HG02943 (cell line): ENCODE data around the gene PKP1.

ENCODE experiments used
- ATAC-seq: cut with Tn5 transposase; IDR thresholded peaks from one replicate; pipeline ENCODE4 v1.9.1; 2021; ENCODE audit warnings: mild to moderate bottlenecking, low read depth, moderate library complexity; ENCODE audit not compliant: unreplicated experiment

The PKP1 gene

DNA sequence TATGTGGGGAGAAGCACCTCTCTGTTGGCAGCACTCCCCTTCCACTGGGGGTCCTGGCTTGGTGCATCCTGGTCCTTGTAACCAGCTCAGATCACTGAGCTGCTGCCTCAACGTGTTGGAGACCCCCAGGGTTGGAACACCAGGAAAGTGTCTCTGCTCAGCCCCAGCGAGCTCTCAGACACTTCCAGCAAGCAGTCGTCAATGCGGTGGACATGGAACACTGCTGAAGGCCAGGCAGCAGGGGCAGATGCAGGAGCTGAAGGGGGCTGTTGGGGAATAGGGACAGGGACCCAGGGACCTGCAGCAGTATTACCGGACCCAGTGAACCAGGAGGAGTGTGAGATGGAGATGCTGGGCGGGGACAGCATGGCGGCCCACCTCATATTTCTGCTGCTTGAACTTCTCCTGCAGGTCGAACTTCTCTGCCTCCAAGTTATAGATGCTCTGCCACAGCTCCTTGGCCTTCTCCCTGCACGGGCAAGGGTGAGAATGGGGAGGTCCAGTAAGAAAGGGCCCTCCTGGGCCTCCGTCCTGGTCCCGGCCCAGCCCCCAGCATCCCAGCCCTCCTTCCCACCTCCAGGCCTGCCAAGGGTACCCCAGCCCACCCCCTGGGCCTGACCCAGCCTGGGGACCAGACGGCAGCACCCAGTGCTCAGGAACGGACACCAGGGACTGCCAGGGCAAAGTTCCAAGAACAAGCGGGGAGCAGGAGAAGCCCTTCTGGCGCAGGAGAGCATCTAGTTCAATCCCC lies 77.8 kb downstream of the PKP1 start:
- ATAC-seq, result no peak

DNA sequence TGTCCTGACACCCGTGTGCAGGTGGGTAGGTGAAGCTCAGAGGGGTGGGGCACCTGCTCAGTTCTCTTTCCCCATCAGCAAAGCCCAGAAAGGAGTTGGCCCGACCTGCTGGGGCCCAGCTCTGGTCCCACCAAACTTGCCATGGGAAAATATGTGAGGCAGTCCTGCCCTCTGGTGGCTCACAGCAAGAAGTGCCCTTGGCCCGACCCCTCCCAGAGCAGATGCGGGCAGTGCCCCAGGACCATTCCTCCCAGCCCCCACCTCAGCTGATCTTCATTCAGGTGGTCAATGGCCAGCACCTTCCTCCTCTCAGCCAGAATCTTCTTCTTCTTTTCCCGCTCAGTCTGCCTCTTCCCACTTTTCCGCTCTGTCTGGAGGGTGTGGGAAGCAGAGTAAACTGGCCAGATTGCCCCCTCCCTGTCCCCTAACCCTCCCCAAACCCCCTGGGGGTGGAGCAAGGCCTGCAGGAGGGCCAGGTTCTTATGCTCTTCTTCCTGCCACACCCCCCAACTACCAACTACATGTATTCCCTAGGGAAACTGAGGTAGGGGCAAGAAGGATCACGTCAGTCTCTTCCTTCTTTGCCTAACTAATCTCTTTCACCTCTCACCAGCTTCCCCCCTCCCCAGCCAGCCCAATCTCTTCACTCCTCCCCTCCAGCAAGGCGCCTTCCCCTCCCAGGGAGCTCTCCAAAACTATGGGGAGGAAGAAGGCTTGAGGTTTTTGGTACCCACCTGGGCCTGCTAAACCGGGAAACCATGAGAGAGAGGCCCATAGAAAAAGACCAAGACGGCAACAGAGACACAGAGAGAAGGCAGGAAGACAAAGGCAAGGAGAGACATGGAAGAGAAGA lies 78.6 kb downstream of the PKP1 start:
- ATAC-seq, result no peak

DNA sequence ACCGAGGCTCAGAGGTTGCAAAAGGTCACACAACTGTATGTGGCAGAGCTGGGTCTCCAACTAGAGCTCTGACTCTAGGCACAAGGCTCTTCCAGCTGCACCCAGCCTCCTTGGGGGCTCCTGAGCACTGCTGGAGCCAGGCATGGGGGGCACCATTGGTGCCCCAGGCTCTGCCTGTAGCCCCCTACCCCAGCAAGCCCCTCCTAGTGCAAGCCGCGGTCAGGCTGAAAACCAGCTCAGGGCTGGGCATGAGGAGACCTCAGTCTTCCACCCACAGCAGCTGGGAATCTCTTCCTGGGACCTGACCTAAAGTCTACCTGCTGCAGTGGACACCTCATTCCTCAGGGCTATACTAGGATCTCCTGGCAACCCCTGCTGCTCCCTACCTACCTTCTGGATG lies 79.6 kb downstream of the PKP1 start:
- no peak for ATAC-seq

DNA sequence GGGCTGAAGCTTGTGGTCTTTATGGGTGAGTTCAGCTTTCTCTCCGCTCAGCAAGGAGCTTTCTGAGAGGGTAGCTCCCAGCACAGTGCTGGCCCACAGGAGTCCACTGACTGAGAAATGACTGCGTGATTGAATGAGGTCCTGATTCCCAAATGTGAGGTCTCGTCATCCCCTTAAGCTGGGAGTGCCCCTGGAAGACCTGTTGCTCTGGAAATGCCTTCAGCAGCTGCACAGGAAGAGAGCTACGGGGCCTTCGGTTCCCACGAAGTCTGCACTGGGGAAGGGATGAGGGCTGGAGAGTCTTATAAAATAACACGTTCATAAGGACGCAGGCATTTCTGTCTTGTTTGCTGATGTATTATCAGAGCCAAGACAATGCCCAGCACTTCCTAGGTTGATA lies 80.2 kb downstream of the PKP1 start:
- ATAC-seq, result no peak

DNA sequence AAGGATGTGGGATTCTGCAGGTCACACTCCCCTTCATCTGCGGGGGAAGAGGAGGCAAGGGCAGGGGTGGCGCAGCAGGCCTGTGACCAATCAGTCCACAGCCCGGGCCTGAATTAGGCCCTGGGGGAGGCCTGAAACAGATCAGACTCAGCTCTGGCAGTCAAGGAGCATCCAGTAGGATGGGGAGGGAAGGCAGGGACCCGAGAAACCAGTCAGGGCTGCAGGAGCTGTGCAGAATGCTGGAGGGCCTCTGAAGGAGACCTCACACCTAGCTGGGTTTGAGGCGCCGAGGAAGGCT lies 81.5 kb downstream of the PKP1 start:
- no peak for ATAC-seq

DNA sequence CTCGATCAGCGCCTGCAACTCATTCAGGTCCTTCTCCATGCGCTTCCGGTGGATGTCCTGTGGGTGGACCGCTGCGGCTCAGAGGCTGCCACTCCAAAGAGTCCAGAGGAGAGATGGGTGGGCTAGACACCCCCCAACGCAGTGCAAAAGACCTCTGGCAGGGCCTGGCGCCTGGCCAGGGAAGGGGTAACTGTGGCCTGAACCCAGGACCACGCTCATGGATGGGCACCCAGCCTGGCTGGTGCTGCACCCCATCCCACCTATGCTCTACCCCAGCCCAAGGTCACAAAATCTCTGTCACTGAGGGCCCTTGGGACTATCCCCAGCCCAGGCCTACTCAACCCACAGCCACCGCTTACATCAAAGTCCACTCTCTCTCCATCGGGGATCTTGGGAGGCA lies 81.9 kb downstream of the PKP1 start:
- ATAC-seq, result no peak

DNA sequence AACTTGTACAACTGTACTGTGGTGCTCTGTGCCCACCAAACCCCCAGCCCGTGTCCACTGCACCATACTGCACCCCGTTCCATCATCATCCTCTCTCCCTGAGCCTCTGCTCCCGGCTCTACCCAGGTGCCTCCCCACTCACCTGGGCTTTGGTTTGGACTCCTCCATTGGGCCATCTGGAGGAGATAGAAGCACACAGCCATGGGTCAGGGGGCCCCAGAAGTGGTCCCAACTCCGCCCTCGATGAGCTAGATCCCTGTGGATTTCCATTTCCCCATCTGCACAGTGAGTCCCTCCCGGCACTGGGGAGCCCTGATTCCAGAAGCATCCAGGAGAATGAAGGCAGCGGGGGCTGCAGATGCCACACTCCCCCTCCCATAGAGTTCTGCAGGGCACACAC lies 83.4 kb downstream of the PKP1 start:
- ATAC-seq, result no peak

DNA sequence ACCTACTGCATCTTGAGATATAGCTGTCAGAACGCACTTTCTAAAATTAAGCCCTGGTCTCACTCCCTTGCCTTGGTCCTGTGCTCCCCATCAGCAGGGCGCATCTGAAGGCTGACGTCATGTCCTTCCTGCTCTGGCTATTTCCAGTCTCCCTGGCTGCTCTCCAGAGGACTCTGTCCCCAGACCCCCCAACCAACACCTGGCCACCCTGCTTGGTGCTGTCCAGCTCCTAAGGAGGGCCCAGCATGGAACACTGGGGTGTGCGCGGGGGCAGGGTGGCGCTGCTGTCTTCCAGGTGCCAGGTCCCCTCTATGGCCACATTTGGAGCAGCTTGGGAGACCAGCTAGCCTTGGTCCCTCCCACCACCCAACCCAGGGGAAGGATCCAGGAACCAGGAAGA lies 85.9 kb downstream of the PKP1 start:
- ATAC-seq, result no peak

DNA sequence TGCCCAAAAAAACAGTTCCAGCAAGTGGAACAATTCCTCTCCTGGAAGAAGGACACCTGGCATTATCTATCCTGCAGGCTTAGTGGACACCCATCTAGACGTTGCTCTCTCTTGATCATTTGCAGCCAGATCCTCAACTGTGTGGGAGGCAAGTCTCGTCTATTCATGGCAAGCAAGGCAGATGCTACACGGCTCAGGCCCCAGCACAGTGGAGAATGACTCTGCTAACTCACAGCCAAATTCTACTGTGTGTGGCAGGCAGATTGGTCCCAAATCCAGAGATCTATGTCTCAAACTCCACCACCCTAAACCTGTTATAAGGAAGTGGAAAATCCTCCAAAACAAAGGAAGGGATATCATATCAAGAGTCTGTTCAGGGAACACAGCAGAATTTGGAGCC lies 87.2 kb downstream of the PKP1 start:
- ATAC-seq, result no peak

DNA sequence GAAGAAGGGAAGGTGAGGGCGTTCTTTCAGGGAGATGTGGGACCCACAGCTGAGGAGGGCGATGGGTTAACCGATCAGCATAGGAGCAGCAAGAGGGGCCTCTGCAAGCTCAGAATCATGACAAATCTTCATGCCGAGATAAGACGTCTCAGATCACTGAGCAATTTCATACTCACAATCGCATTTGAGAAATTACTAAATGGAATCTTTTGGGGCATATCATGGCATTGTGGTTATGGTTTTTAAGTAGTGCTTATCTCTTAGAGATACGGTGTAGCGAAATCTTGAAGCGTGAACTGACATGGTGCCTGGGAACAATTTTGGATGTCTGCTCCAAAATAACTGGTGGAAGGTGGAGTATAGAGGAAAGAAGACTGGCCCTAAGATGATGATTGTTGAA lies 88.0 kb downstream of the PKP1 start:
- ATAC-seq, result no peak

DNA sequence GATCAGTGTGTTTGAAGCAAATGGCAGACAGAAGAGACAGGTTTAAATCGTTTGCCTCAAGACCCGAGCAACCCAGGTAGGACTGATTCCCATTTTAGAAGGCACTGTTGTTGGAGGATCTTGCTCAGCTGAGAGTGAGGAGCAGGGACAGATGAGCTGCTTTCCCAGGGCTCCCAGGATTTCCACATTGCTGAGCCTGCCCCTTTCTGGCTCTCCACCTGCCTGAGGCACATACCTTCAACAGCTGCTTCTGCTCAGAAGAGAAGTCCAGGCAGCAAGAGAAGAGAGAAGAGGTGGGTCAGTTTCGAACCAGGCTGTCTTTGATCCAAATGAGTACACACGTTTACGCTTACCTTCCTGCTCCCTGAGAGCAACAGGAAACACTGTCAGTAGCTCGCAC lies 88.5 kb downstream of the PKP1 start:
- ATAC-seq, result no peak

DNA sequence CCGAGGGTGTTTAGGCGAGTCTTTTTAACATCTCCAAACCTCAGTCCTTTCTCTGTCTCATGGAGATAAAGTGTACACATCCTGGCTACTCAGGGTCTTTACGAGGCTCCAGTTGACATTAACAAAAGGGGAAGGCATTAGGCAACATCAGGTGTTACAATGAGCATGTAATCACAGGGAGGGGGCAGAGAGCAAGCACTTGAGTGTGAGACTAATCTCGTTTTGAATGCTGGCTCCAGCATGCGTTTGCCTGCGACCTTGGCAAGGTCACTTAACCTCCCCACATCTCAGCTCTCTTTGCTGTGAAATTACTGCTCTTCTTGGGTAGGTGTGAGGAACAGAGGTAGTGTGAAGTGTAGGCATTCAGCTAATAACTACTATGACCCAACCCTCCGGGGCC lies 91.1 kb downstream of the PKP1 start:
- ATAC-seq, result no peak

DNA sequence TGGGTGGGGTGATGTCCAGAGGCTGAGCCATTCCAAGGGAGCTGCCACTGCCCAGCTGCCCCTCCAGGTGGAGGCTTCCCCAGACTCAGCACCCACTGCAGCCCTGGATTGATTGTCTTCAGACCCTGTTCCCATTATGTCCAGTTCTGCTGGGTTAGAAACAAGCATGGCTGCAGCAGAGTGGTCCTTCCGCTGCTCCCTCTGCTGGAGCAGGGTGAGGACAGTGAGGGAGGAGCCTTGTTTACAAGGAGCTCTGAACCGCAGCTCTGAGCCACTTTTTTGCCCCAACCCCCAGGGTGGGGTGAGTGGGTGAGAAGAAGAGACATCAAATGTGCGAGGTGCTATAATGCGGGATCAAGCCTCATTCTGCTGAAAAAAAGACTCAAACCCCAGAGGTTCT lies 91.9 kb downstream of the PKP1 start:
- ATAC-seq, result no peak

DNA sequence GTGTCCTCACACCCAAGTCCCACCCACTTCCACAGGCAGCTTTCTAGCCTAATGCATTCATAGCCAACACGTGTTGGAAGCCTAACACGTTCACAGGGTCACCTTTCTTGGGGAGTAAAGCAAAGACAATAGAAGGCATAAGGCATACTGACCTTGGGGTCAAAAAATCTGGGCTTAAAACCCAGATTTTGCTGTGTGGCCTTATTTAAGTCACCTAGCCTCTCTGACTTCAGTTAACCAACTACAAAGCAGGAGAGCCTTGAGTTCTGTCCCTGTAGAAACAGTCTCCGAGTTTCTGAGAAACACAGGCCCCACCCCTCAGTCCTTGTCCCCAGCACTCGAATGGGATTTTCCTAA lies 92.8 kb downstream of the PKP1 start:
- ATAC-seq, result no peak

DNA sequence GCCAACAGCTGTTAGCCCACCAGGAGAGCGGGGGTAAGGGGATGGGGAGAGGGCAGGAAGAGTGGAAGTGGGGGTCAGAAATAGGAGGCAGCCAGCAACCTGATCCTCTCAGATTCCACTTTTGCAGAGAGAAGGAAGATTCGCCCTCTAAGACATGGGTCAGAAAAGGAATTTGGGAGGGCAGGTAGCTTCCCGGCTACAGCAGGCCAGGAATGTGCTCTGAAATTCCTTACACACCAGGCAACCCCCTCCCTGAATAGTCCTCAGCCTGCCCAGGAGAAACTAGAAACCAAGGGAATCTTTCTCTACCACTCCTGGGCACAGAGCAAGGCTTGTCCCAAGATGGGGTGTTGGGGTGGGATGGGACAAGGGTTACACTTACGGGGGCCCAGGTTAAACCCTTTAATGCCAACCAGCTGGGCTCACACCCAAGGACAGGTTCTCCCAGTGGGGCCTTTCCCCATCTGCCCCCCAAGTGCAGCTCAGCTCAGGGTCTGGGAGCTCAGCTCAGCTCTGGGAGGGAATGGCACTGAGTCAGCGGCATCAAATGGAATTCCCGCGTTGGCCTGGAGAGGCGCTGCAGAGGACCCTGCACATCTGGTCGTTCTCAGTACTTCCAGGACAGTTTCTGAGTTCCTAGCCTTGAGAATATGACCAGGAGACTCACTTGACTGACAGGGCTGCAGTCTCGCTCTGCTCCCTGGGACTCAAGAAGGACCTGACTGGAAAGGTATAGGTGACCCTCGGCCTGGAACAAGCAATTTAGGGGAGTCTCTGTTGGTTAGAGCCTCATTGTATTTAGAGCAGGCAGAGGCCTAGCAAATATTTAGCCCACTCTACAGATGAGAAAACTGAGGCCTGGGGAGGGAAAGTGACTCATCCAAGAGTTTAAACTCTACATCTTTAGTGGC lies 93.4 kb downstream of the PKP1 start:
- no peak for ATAC-seq

DNA sequence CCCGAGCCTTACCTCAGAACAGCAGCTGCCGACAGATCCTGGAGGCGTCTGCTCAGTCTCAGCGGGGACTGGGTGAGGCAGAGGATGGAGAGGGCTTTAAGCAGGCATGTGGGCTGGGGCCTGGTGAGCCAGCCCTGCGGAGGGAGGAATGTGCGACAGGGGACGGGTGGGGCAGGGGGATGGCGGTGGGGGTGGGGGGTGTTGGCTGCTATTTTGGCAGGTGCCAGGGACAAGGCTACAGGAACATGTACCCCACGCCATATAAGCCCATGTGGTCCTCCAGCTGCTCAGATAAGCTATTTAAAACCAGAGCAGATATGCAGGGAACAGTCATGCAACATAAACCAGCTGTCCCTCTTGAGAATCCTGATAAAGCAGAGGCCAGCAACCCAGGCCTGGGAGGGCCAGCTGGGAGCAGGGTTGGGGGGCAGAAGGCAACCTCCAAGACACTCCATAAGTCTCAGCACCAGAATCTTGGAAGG lies 94.3 kb downstream of the PKP1 start, which contains the start of gene TNNT2:
Gene TNNT2, minus strand, starts transcription at position 70 of the 482 bp plus-strand sequence. CDS start 4,426 bp downstream, outside the sequence.
- ATAC-seq, result no peak

DNA sequence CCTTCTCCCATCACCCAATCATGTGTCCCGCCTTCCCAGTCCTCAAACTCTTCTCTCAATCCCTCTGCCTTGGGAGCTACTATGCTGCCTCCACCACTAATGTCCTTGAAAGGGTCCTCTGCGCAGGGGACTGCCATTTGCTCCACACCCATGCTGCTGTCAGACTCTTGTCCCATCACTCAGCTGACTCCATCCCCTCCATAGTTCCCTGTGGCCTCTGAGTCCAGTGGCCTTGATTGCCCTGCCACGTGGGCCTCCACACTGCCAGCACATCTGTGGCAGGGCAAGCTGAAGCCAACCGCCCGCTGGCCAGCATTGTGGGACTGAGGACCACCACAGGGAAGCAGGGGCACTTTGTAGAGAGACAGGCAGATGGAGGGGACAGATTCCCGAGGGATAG lies 95.5 kb downstream of the PKP1 start:
- no peak for ATAC-seq

DNA sequence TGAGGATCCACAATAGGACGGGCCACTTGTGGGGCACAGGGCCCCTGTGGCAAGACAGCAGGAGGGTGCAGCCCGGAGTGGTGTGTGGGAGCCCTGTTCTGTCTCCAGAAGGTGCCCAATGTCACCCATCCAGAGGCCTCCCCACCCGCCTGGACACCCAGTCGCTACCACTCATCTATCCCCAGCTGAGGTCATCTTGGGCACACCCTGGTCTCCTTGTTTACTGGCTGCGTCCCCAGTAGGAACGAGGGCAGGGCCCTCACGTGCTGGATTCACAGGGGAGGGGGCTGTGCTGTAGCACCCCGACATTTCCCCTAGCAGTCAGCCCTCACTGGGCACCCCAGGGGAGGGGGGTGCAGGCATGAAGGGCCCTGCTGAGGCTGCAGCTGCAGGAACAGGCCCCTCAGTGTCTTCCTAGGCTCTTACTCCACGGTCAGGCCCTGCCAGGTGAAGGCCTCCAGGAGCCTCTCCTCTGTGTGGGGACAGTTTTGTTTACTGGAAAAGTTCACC lies 96.5 kb downstream of the PKP1 start:
- ATAC-seq, result no peak

DNA sequence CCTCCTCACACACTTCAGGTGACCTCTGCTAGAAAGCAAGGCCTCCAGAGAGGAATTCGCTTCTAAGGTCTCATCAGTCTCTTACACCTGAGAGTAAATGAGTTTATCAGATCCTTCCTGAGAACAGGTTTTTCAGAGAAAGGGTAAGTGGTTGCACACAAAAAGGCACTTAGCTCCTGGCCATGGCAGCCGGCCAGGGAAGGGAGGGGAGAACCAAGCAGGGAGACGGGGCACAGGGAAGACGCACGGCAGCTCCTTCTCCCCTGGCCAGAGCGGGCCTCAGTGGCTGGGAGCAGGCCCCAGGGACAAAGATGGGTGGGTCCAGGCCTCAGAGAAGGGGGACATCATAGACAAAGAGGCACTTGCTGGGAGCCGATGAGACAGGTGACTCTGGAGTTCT lies 97.8 kb downstream of the PKP1 start:
- no peak for ATAC-seq
